HCT116 (cell line): Measurements from ENCODE around the gene CLIC3. TPM values are rescaled to one million over a fixed set of nuclear protein-coding genes. Genes with fewer than 3 reads are reported as not detected.
A peak's percentile ranks its signal among the peaks of the same experiment; 100 is the strongest.

ENCODE experiments used
- ATAC-seq: fragments of 200-7000 bp; cut with Tn5 transposase; 2 replicates; pipeline ENCODE4 v1.9.1; 2020; ENCODE audit warnings: mild to moderate bottlenecking, moderate library complexity
- BruUV-seq: library from RNA; stranded (reverse); fragments of 400-500 nt; replicated peaks from 2 replicates; lab custom pipeline; 2021; lab: Mats Ljungman, UMichigan
- CTCF ChIA-PET: fragments of 300-600 bp; sonication (Branson Sonifier 250); formaldehyde crosslinking; loops from one replicate; lab custom pipeline; 2021; ENCODE audit warnings: antibody characterized with exemption; lab: Charles Lee
- POLR2A ChIA-PET: fragments of 300-600, 350-600 bp; sonication (Branson Sonifier 250); formaldehyde crosslinking; loops from one replicate; lab custom pipeline; 2021; ENCODE audit warnings: antibody characterized with exemption; lab: Charles Lee
- RAD21 ChIA-PET, 2 experiments: fragments of 300-600 bp; sonication (Branson Sonifier 250); formaldehyde crosslinking; loops; one replicate each; lab custom pipeline; 2023; ENCODE audit warnings: low total read pairs in 2 of 2; ENCODE audit not compliant: uncharacterized antibody in 2 of 2, unreplicated experiment in 2 of 2, low non-redundant PET in 1 of 2; lab: Charles Lee
- DNase-seq: peaks from one replicate; pipeline ENCODE4 v3.0.0-alpha.2; 2010; ENCODE audit warnings: low read depth, low spot score
- H2AFZ ChIP-seq: fragments of 200-600 bp; shearing (Covaris generic), sonication (generic); 2 replicates; pipeline ENCODE4 v1.6.1; 2017; ENCODE audit warnings: low read depth, mixed run types, mixed read lengths, antibody characterized with exemption, low read length; ENCODE audit not compliant: poor library complexity, severe bottlenecking
- H3K27ac ChIP-seq: 2 replicates; pipeline ENCODE4 v1.5.1; 2012; ENCODE audit warnings: low read depth, low read length
- H3K27me3 ChIP-seq: fragments of 200-600 bp; sonication (generic); 2 replicates; pipeline ENCODE4 v1.6.1; 2016; ENCODE audit warnings: mixed run types, low read length, mixed read lengths; ENCODE audit not compliant: insufficient read depth
- H3K36me3 ChIP-seq, 2 experiments: fragments of 200-500 bp in 1 of 2; fragments of 200-600 bp in 1 of 2; sonication (Bioruptor generic) in 1 of 2; sonication (generic) in 1 of 2; 2 replicates each; pipeline versions ENCODE4 v1.5.1 to v1.6.1; 2014 to 2016; ENCODE audit warnings: low read length in 2 of 2, inconsistent platforms in 1 of 2, mixed read lengths in 1 of 2, mixed run types in 1 of 2; ENCODE audit not compliant: insufficient read depth in 2 of 2, control insufficient read depth in 1 of 2
- H3K4me1 ChIP-seq, 2 experiments: fragments of 200-600 bp in 1 of 2; sonication (generic) in 1 of 2; 2 replicates each; pipeline versions ENCODE4 v1.5.1 to v1.6.1; 2012 to 2017; ENCODE audit warnings: low read length in 2 of 2, inconsistent platforms in 1 of 2, mild to moderate bottlenecking in 1 of 2, mixed read lengths in 1 of 2, mixed run types in 1 of 2, moderate library complexity in 1 of 2; ENCODE audit not compliant: insufficient read depth in 2 of 2, control insufficient read depth in 1 of 2
- H3K4me2 ChIP-seq: fragments of 200-600 bp; sonication (generic); 2 replicates; pipeline ENCODE4 v1.6.1; 2017; ENCODE audit warnings: mixed run types, low read length, mixed read lengths
- H3K4me3 ChIP-seq, 2 experiments: fragments of 200-600 bp in 1 of 2; sonication (generic) in 1 of 2; replicated peaks in 1 of 2; 2 replicates each; pipeline ENCODE4 v1.5.1; 2011 to 2016; ENCODE audit warnings: low read length in 2 of 2, control low read depth in 1 of 2, low read depth in 1 of 2, mild to moderate bottlenecking in 1 of 2, mixed read lengths in 1 of 2, mixed run types in 1 of 2
- H3K79me2 ChIP-seq: fragments of 200-600 bp; sonication (generic); 2 replicates; pipeline ENCODE4 v1.6.1; 2017; ENCODE audit warnings: mild to moderate bottlenecking, mixed run types, low read length, moderate library complexity, mixed read lengths; ENCODE audit not compliant: insufficient read depth
- H3K9ac ChIP-seq: fragments of 200-600 bp; sonication (generic); 2 replicates; pipeline ENCODE4 v1.6.1; 2016; ENCODE audit warnings: low read length, mixed read lengths
- H3K9me2 ChIP-seq: fragments of 200-600 bp; sonication (generic), shearing (Covaris generic); 2 replicates; pipeline ENCODE4 v1.6.1; 2017; ENCODE audit warnings: mixed run types, mild to moderate bottlenecking, moderate library complexity; ENCODE audit not compliant: insufficient read depth
- H3K9me3 ChIP-seq, 2 experiments: fragments of 200-500 bp in 1 of 2; fragments of 200-600 bp in 1 of 2; sonication (Bioruptor generic) in 1 of 2; sonication (generic) in 1 of 2; 2 replicates each; pipeline ENCODE4 v1.6.1; 2014 to 2017; ENCODE audit warnings: low read length in 2 of 2, mixed read lengths in 2 of 2, inconsistent platforms in 1 of 2, low read depth in 1 of 2, mild to moderate bottlenecking in 1 of 2, mixed run types in 1 of 2, moderate library complexity in 1 of 2; ENCODE audit not compliant: control insufficient read depth in 1 of 2, insufficient read depth in 1 of 2
- H4K20me1 ChIP-seq: fragments of 200-600 bp; sonication (generic), shearing (Covaris generic); 2 replicates; pipeline ENCODE4 v1.6.1; 2017; ENCODE audit warnings: mixed run types, mild to moderate bottlenecking, moderate library complexity; ENCODE audit not compliant: insufficient read depth
- ATF3 ChIP-seq: IDR thresholded peaks from 2 replicates; pipeline ENCODE4 v1.6.1; 2012
- CBX3 ChIP-seq: IDR thresholded peaks from 2 replicates; pipeline ENCODE4 v1.6.1; 2012; ENCODE audit warnings: low read depth
- CEBPB ChIP-seq: IDR thresholded peaks from 2 replicates; pipeline ENCODE4 v1.6.1; 2012; ENCODE audit warnings: low read depth
- CTCF ChIP-seq, 3 experiments: fragments of 200-600 bp in 1 of 3; sonication (generic) in 1 of 3; IDR thresholded peaks in 2 of 3; conservative IDR thresholded peaks in 1 of 3; 2 replicates each; pipeline ENCODE4 v1.5.1; 2012 to 2017; ENCODE audit warnings: low read depth in 2 of 3, low read length in 2 of 3, antibody characterized with exemption in 1 of 3, borderline replicate concordance in 1 of 3, control low read depth in 1 of 3, mild to moderate bottlenecking in 1 of 3, mixed read lengths in 1 of 3, mixed run types in 1 of 3, moderate library complexity in 1 of 3; ENCODE audit not compliant: insufficient read depth in 1 of 3
- EGR1 ChIP-seq: IDR thresholded peaks from 2 replicates; pipeline ENCODE4 v1.6.1; 2012; ENCODE audit warnings: low read depth
- ELF1 ChIP-seq: IDR thresholded peaks from 2 replicates; pipeline ENCODE4 v1.6.1; 2012; ENCODE audit warnings: low read depth, borderline replicate concordance
- EZH2 ChIP-seq: fragments of 200-600 bp; sonication (generic); IDR thresholded peaks from 2 replicates; pipeline ENCODE4 v1.6.1; 2017; ENCODE audit warnings: antibody characterized with exemption, mixed run types
- FOSL1 ChIP-seq: IDR thresholded peaks from 2 replicates; pipeline ENCODE4 v1.6.1; 2012; ENCODE audit warnings: low read depth
- JUND ChIP-seq: IDR thresholded peaks from 2 replicates; pipeline ENCODE4 v1.6.1; 2012
- MAX ChIP-seq: IDR thresholded peaks from 2 replicates; pipeline ENCODE4 v1.6.1; 2012
- POLR2AphosphoS5 ChIP-seq: IDR thresholded peaks from 2 replicates; pipeline ENCODE4 v1.6.1; 2011; ENCODE audit warnings: mild to moderate bottlenecking, low read depth, low read length, moderate library complexity
- RAD21 ChIP-seq: IDR thresholded peaks from 2 replicates; pipeline ENCODE4 v1.6.1; 2012; ENCODE audit warnings: low read depth, mild to moderate bottlenecking
- REST ChIP-seq: IDR thresholded peaks from 2 replicates; pipeline ENCODE4 v1.6.1; 2012; ENCODE audit warnings: low read depth
- SP1 ChIP-seq: IDR thresholded peaks from 2 replicates; pipeline ENCODE4 v1.6.1; 2012; ENCODE audit warnings: low read depth
- SRF ChIP-seq: IDR thresholded peaks from 2 replicates; pipeline ENCODE4 v1.6.1; 2012; ENCODE audit warnings: low read depth
- TCF7L2 ChIP-seq: IDR thresholded peaks from 2 replicates; pipeline ENCODE4 v1.7.0; 2011; ENCODE audit warnings: borderline replicate concordance, inconsistent platforms; ENCODE audit not compliant: insufficient read depth, insufficient read length; ENCODE audit errors: extremely low read depth
- YY1 ChIP-seq: IDR thresholded peaks from 2 replicates; pipeline ENCODE4 v1.6.1; 2011; ENCODE audit warnings: low read length, low read depth, moderate library complexity, mild to moderate bottlenecking; ENCODE audit not compliant: insufficient replicate concordance; ENCODE audit errors: extremely low read depth
- ZBTB33 ChIP-seq: IDR thresholded peaks from 2 replicates; pipeline ENCODE4 v1.6.1; 2011; ENCODE audit warnings: mild to moderate bottlenecking, low read length, moderate library complexity; ENCODE audit not compliant: insufficient replicate concordance; ENCODE audit errors: extremely low read depth
- ZFX ChIP-seq: fragments of 450-650 bp; IDR thresholded peaks from 2 replicates; pipeline ENCODE4 v1.6.1; 2017
- intact Hi-C: fragments of 100-400 bp; cut with micrococcal nuclease; formaldehyde crosslinking; loops from 2 replicates; pipeline ENCODE4 v1.10.0; 2022
- total RNA-seq: library from RNA; stranded (reverse); gene quantifications from one replicate; pipeline ENCODE4 v1.2.1, GENCODE V29; 2021; ENCODE audit not compliant: unreplicated experiment

The CLIC3 gene
- total RNA-seq, 1 experiment from 2014 or later, result 8.4 TPM

- peak overlapping the region; percentile 94 for H3K27ac ChIP-seq
- no peaks in the 10 kb centered on the region for H4K20me1 ChIP-seq
- no peaks in the 10 kb centered on the region for H3K36me3 ChIP-seq
- H3K4me1 ChIP-seq, result peaks cover 25 to 47% of the 10 kb centered on the region in 2 experiments
- no peaks in the 10 kb centered on the region for H3K9me2 ChIP-seq
- CTCF ChIA-PET, result interaction anchor here (0.6 to 3.4 kb wide), 3 partner anchors 80 to 116 kb away, joined by 3 to 109 read pairs (median 9); no protein-coding TSS in a partner anchor
- H3K9ac ChIP-seq, result peak overlapping the region; percentile 78
- POLR2A ChIA-PET, result no interaction called here
- ATAC-seq (peak; percentile 14), DNase-seq (no peak)
- BruUV-seq, result no TSS peak
- H2AFZ ChIP-seq, result no peak overlapping the region
- peak overlapping the region; percentile 97 for H3K4me2 ChIP-seq
- RAD21 ChIA-PET, result no interaction called here
- H3K79me2 ChIP-seq, result no peaks in the 10 kb centered on the region
- intact Hi-C loops, result loop anchor here (10.0 kb wide), 1 partner anchor 105 kb away; the partner anchor contains the start of genes AJM1 and PHPT1
- H3K4me3 ChIP-seq, result peak overlapping the region; percentile 65 to 67
- no peak for TF ChIP-seq CBX3
- TF ChIP-seq ZBTB33, result no peak
- no peak for TF ChIP-seq ATF3
- TF ChIP-seq POLR2AphosphoS5, result no peak
- TF ChIP-seq TCF7L2, result no peak
- TF ChIP-seq EZH2, result no peak
- no peak for TF ChIP-seq SP1
- TF ChIP-seq SRF, result no peak
- no peak for TF ChIP-seq CEBPB
- no peak for TF ChIP-seq RAD21
- no peak for TF ChIP-seq ELF1
- no peak for TF ChIP-seq EGR1
- TF ChIP-seq JUND, result no peak
- no peak for TF ChIP-seq FOSL1
- no peak for TF ChIP-seq ZFX
- no peak for TF ChIP-seq MAX
- no peak for TF ChIP-seq REST
- no peak for TF ChIP-seq YY1
- no peak for TF ChIP-seq CTCF (IDR thresholded peaks at IDR 0.05 in 2 of 3, conservative IDR thresholded peaks at IDR 0.05 in 1 of 3; ENCODE audit: borderline replicate concordance in 1 of 3, insufficient read depth in 1 of 3, low read depth in 2 of 3, low read length in 2 of 3)
- H3K27me3 ChIP-seq, result no peaks in the 10 kb centered on the region
- no peaks in the 10 kb centered on the region for H3K9me3 ChIP-seq
These were observed 47.0 kb downstream of the CLIC3 start for GRCh38 chr9:136949239-136949816.
